SK-N-SH (cell line): ENCODE results near the gene MRI1. TPM values are rescaled to one million over a fixed set of nuclear protein-coding genes. Genes with fewer than 3 reads are reported as not detected.

ENCODE experiments used
- CTCF ChIA-PET: fragments of 300-600, 350-600 bp; formaldehyde crosslinking; extraction: SDS; loops from one replicate; lab custom pipeline; 2021; lab: Yijun Ruan, JAX
- POLR2A ChIA-PET: fragments of 350-600 bp; sonication (Branson Sonifier 250); formaldehyde crosslinking; extraction: SDS; loops from one replicate; lab custom pipeline; 2020; ENCODE audit warnings: antibody characterized with exemption, inconsistent platforms; lab: Yijun Ruan, JAX
- DNase-seq: peaks from one replicate; pipeline ENCODE4 v3.0.0; 2012
- H2AFZ ChIP-seq: fragments of 200-600 bp; sonication (generic); 2 replicates; pipeline ENCODE4 v1.8.1; 2016; ENCODE audit warnings: antibody characterized with exemption, mild to moderate bottlenecking, low read depth
- H3F3A ChIP-seq: fragments of 200-600 bp; sonication (generic); replicated peaks from 2 replicates; pipeline ENCODE3; 2016; ENCODE audit warnings: antibody characterized with exemption, mild to moderate bottlenecking; ENCODE audit not compliant: insufficient read depth
- H3K27ac ChIP-seq, 2 experiments: fragments of 200-500 bp in 1 of 2; fragments of 200-600 bp in 1 of 2; sonication (Bioruptor generic) in 1 of 2; sonication (generic), shearing (Covaris generic) in 1 of 2; 2 replicates each; pipeline versions ENCODE4 v1.5.1 to v1.6.1; 2014 to 2016; ENCODE audit warnings: low read depth in 2 of 2, inconsistent platforms in 1 of 2, low read length in 1 of 2, mild to moderate bottlenecking in 1 of 2, mixed read lengths in 1 of 2
- H3K27me3 ChIP-seq: fragments of 200-600 bp; sonication (generic), shearing (Covaris generic); 2 replicates; pipeline ENCODE4 v1.6.1; 2016; ENCODE audit warnings: mixed run types; ENCODE audit not compliant: insufficient read depth
- H3K36me3 ChIP-seq, 2 experiments: fragments of 200-500 bp in 1 of 2; fragments of 200-600 bp in 1 of 2; sonication (Bioruptor generic) in 1 of 2; sonication (generic) in 1 of 2; replicated peaks in 1 of 2; 2 replicates each; pipeline versions ENCODE3 to v1.5.1; 2014 to 2016; ENCODE audit warnings: low read length in 1 of 2, mild to moderate bottlenecking in 1 of 2; ENCODE audit not compliant: insufficient read depth in 2 of 2, control insufficient read depth in 1 of 2
- H3K4me1 ChIP-seq, 2 experiments: fragments of 200-500 bp in 1 of 2; fragments of 200-600 bp in 1 of 2; sonication (Bioruptor generic) in 1 of 2; sonication (generic), shearing (Covaris generic) in 1 of 2; 2 replicates each; pipeline versions ENCODE4 v1.5.1 to v1.6.1; 2014 to 2016; ENCODE audit warnings: low read depth in 1 of 2, low read length in 1 of 2, mixed run types in 1 of 2; ENCODE audit not compliant: insufficient read depth in 2 of 2, control insufficient read depth in 1 of 2
- H3K4me2 ChIP-seq: fragments of 200-600 bp; sonication (generic), shearing (Covaris generic); 2 replicates; pipeline ENCODE4 v1.6.1; 2017; ENCODE audit warnings: mixed run types
- H3K4me3 ChIP-seq, 2 experiments: fragments of 200-500 bp in 1 of 2; fragments of 200-600 bp in 1 of 2; sonication (Bioruptor generic) in 1 of 2; sonication (generic), shearing (Covaris generic) in 1 of 2; 2 replicates each; pipeline versions ENCODE4 v1.5.1 to v1.8.1; 2014 to 2016; ENCODE audit warnings: low read depth in 2 of 2, inconsistent platforms in 1 of 2, low read length in 1 of 2, mild to moderate bottlenecking in 1 of 2, mixed read lengths in 1 of 2, moderate library complexity in 1 of 2
- H3K79me2 ChIP-seq: fragments of 200-600 bp; sonication (generic); 2 replicates; pipeline ENCODE4 v1.8.1; 2017; ENCODE audit warnings: mild to moderate bottlenecking; ENCODE audit not compliant: insufficient read depth
- H3K9ac ChIP-seq: fragments of 200-600 bp; sonication (generic); 2 replicates; pipeline ENCODE4 v1.6.1; 2017; ENCODE audit warnings: mixed run types
- H3K9me2 ChIP-seq: fragments of 200-600 bp; sonication (generic); 2 replicates; pipeline ENCODE4 v1.6.1; 2017; ENCODE audit warnings: mixed run types
- H3K9me3 ChIP-seq: fragments of 200-600 bp; sonication (generic); 2 replicates; pipeline ENCODE4 v1.6.1; 2017; ENCODE audit warnings: mixed run types, mild to moderate bottlenecking, moderate library complexity
- H4K20me1 ChIP-seq: fragments of 200-600 bp; sonication (generic); 2 replicates; pipeline ENCODE4 v1.6.1; 2017; ENCODE audit warnings: mild to moderate bottlenecking, mixed run types; ENCODE audit not compliant: insufficient read depth
- CHD2 ChIP-seq: fragments of 150-350 bp; IDR thresholded peaks from 2 replicates; pipeline ENCODE4 v1.6.1; 2018; ENCODE audit warnings: low read length; ENCODE audit not compliant: partially characterized antibody
- ELF1 ChIP-seq: IDR thresholded peaks from 2 replicates; pipeline ENCODE4 v1.4.0; 2012
- EP300 ChIP-seq, 2 experiments: IDR thresholded peaks; 2 replicates each; pipeline versions ENCODE4 v1.4.0 to v1.6.1; 2012; ENCODE audit warnings: borderline replicate concordance in 1 of 2, low read depth in 1 of 2, low read length in 1 of 2
- FOXJ3 ChIP-seq: sonication (generic); formaldehyde crosslinking; IDR thresholded peaks from 2 replicates; pipeline ENCODE4 v1.5.1; 2020; ENCODE audit warnings: mild to moderate bottlenecking, missing genetic modification reagents
- FOXM1 ChIP-seq: IDR thresholded peaks from 2 replicates; pipeline ENCODE4 v1.4.0; 2012; ENCODE audit warnings: low read depth, mild to moderate bottlenecking
- GATA2 ChIP-seq: sonication (generic); formaldehyde crosslinking; IDR thresholded peaks from 2 replicates; pipeline ENCODE4 v1.5.0; 2020; ENCODE audit warnings: mild to moderate bottlenecking, missing genetic modification reagents
- JUND ChIP-seq: IDR thresholded peaks from 2 replicates; pipeline ENCODE4 v1.4.0; 2012
- MAX ChIP-seq: IDR thresholded peaks from 2 replicates; pipeline ENCODE4 v1.4.0; 2012; ENCODE audit warnings: low read depth
- MXI1 ChIP-seq: IDR thresholded peaks from 2 replicates; pipeline ENCODE4 v1.6.1; 2012; ENCODE audit warnings: mild to moderate bottlenecking, low read depth, low read length, improper control_type of control experiment
- NFIC ChIP-seq: IDR thresholded peaks from 2 replicates; pipeline ENCODE4 v1.4.0; 2012; ENCODE audit warnings: borderline replicate concordance
- NRF1 ChIP-seq: IDR thresholded peaks from 2 replicates; pipeline ENCODE4 v1.6.1; 2012; ENCODE audit warnings: low read depth, mild to moderate bottlenecking, low read length
- RAD21 ChIP-seq: IDR thresholded peaks from 2 replicates; pipeline ENCODE4 v1.6.1; 2012; ENCODE audit warnings: mild to moderate bottlenecking, low read length
- RCOR1 ChIP-seq: fragments of 150-350 bp; IDR thresholded peaks from 2 replicates; pipeline ENCODE4 v1.6.1; 2017; ENCODE audit warnings: antibody characterized with exemption, low read length
- RFX5 ChIP-seq: IDR thresholded peaks from 2 replicates; pipeline ENCODE4 v1.6.1; 2012; ENCODE audit warnings: mild to moderate bottlenecking, improper control_type of control experiment, low read length
- SIN3A ChIP-seq: IDR thresholded peaks from 2 replicates; pipeline ENCODE4 v1.6.1; 2012; ENCODE audit warnings: low read depth, mild to moderate bottlenecking, low read length, moderate library complexity, borderline replicate concordance
- TEAD4 ChIP-seq: IDR thresholded peaks from 2 replicates; pipeline ENCODE4 v1.4.0; 2012; ENCODE audit warnings: mild to moderate bottlenecking, borderline replicate concordance; ENCODE audit not compliant: insufficient read depth
- USF1 ChIP-seq: IDR thresholded peaks from 2 replicates; pipeline ENCODE4 v1.4.0; 2012; ENCODE audit warnings: low read depth, borderline replicate concordance
- WGBS: methylation state at CpG from one replicate; pipeline ENCODE4 v1.1.6; 2017; ENCODE audit warnings: low lambda C conversion rate; 5-methylcytosine and 5-hydroxymethylcytosine counted together
- polyA plus RNA-seq, 3 experiments: library from polyadenylated mRNA; depleted of rRNA; stranded (reverse); fragments of >200 nt; gene quantifications; 2 replicates each; pipeline ENCODE4 v1.2.3, GENCODE V29; 2012
- TF ChIP-seq, protein P1 (sequence below): IDR thresholded peaks from 2 replicates; pipeline ENCODE4; 2012
- TF ChIP-seq, protein P2 (sequence below): fragments of 200-600 bp; sonication (generic); IDR thresholded peaks from 2 replicates; pipeline ENCODE4 v1.6.1; 2017; ENCODE audit warnings: antibody characterized with exemption, mild to moderate bottlenecking, moderate library complexity

Gene MRI1
- polyA plus RNA-seq, 1 of the 3 experiments (the other 2 are of a cell fraction) = 49.6 TPM

- TF ChIP-seq CHD2 (peak; percentile 97), MXI1 (peak; percentile 85), SIN3A (peak; percentile 94), MAX (peak; percentile 97), ELF1 (peak; percentile 100), TEAD4 (no peak), RAD21 (no peak), FOXM1 (no peak)
- TF ChIP-seq, protein P1, sequence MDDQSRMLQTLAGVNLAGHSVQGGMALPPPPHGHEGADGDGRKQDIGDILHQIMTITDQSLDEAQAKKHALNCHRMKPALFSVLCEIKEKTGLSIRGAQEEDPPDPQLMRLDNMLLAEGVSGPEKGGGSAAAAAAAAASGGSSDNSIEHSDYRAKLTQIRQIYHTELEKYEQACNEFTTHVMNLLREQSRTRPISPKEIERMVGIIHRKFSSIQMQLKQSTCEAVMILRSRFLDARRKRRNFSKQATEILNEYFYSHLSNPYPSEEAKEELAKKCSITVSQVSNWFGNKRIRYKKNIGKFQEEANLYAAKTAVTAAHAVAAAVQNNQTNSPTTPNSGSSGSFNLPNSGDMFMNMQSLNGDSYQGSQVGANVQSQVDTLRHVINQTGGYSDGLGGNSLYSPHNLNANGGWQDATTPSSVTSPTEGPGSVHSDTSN = peak; percentile 19; the same call in 1 of the 2 replicates
- TF ChIP-seq, protein P2, sequence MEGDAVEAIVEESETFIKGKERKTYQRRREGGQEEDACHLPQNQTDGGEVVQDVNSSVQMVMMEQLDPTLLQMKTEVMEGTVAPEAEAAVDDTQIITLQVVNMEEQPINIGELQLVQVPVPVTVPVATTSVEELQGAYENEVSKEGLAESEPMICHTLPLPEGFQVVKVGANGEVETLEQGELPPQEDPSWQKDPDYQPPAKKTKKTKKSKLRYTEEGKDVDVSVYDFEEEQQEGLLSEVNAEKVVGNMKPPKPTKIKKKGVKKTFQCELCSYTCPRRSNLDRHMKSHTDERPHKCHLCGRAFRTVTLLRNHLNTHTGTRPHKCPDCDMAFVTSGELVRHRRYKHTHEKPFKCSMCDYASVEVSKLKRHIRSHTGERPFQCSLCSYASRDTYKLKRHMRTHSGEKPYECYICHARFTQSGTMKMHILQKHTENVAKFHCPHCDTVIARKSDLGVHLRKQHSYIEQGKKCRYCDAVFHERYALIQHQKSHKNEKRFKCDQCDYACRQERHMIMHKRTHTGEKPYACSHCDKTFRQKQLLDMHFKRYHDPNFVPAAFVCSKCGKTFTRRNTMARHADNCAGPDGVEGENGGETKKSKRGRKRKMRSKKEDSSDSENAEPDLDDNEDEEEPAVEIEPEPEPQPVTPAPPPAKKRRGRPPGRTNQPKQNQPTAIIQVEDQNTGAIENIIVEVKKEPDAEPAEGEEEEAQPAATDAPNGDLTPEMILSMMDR = no peak
These were observed 10.2 kb downstream of the MRI1 start, which contains the start of gene C19orf53 (continued) for GRCh38 chr19:13774217-13775191.

- no peak overlapping the region for H3K27ac ChIP-seq
- H4K20me1 ChIP-seq = no peaks in the 10 kb centered on the region
- no peaks in the 10 kb centered on the region for H3K27me3 ChIP-seq
- peaks cover 34% of the 10 kb centered on the region for H3K79me2 ChIP-seq
- H3K9me2 ChIP-seq = no peaks in the 10 kb centered on the region
- CTCF ChIA-PET = no interaction called here
- WGBS = 88% methylated on average over 5 of the region's 9 CpGs
- peaks cover 34% of the 10 kb centered on the region for H3F3A ChIP-seq
- H3K4me2 ChIP-seq = no peak overlapping the region
- H3K9ac ChIP-seq = no peak overlapping the region
- no peaks in the 10 kb centered on the region for H3K9me3 ChIP-seq
- TF ChIP-seq USF1 = no peak
- no peak for TF ChIP-seq MXI1
- no peak for TF ChIP-seq FOXJ3
- TF ChIP-seq JUND = no peak
- no peak for TF ChIP-seq EP300 (IDR thresholded peaks at IDR 0.05; ENCODE audit: borderline replicate concordance in 1 of 2, low read depth in 1 of 2, low read length in 1 of 2)
- no peak for TF ChIP-seq RFX5
- no peak for TF ChIP-seq NFIC
- TF ChIP-seq RCOR1 = no peak
- TF ChIP-seq GATA2 = no peak
- TF ChIP-seq RAD21 = no peak
- no peak for TF ChIP-seq NRF1
- H2AFZ ChIP-seq = no peak overlapping the region
- H3K36me3 ChIP-seq = peaks cover 18 to 23% of the 10 kb centered on the region in 2 experiments
- H3K4me3 ChIP-seq = no peak overlapping the region
- POLR2A ChIA-PET = no interaction called here
- H3K4me1 ChIP-seq = peaks cover 10 to 17% of the 10 kb centered on the region in 2 experiments; a peak in 3 of 4 replicates
- no peak for DNase-seq
These were observed 14.1 kb downstream of the MRI1 start for GRCh38 chr19:13778398-13778797.
